HCT116 (cell line): Measurements from ENCODE around the gene RPH3AL. TPM values are rescaled to one million over a fixed set of nuclear protein-coding genes. Genes with fewer than 3 reads are reported as not detected.

Experiments used
- ATAC-seq: fragments of 200-7000 bp; cut with Tn5 transposase; 2 replicates; pipeline ENCODE4 v1.9.1; 2020; ENCODE audit warnings: mild to moderate bottlenecking, moderate library complexity
- BruUV-seq: library from RNA; stranded (reverse); fragments of 400-500 nt; replicated peaks from 2 replicates; lab custom pipeline; 2021; lab: Mats Ljungman, UMichigan
- CTCF ChIA-PET: fragments of 300-600 bp; sonication (Branson Sonifier 250); formaldehyde crosslinking; loops from one replicate; lab custom pipeline; 2021; ENCODE audit warnings: antibody characterized with exemption; lab: Charles Lee
- POLR2A ChIA-PET: fragments of 300-600, 350-600 bp; sonication (Branson Sonifier 250); formaldehyde crosslinking; loops from one replicate; lab custom pipeline; 2021; ENCODE audit warnings: antibody characterized with exemption; lab: Charles Lee
- RAD21 ChIA-PET, 2 experiments: fragments of 300-600 bp; sonication (Branson Sonifier 250); formaldehyde crosslinking; loops; one replicate each; lab custom pipeline; 2023; ENCODE audit warnings: low total read pairs in 2 of 2; ENCODE audit not compliant: uncharacterized antibody in 2 of 2, unreplicated experiment in 2 of 2, low non-redundant PET in 1 of 2; lab: Charles Lee
- DNase-seq: peaks from one replicate; pipeline ENCODE4 v3.0.0-alpha.2; 2010; ENCODE audit warnings: low read depth, low spot score
- H2AFZ ChIP-seq: fragments of 200-600 bp; shearing (Covaris generic), sonication (generic); 2 replicates; pipeline ENCODE4 v1.6.1; 2017; ENCODE audit warnings: low read depth, mixed run types, mixed read lengths, antibody characterized with exemption, low read length; ENCODE audit not compliant: poor library complexity, severe bottlenecking
- H3K27ac ChIP-seq: 2 replicates; pipeline ENCODE4 v1.5.1; 2012; ENCODE audit warnings: low read depth, low read length
- H3K27me3 ChIP-seq: fragments of 200-600 bp; sonication (generic); 2 replicates; pipeline ENCODE4 v1.6.1; 2016; ENCODE audit warnings: mixed run types, low read length, mixed read lengths; ENCODE audit not compliant: insufficient read depth
- H3K36me3 ChIP-seq, 2 experiments: fragments of 200-500 bp in 1 of 2; fragments of 200-600 bp in 1 of 2; sonication (Bioruptor generic) in 1 of 2; sonication (generic) in 1 of 2; 2 replicates each; pipeline versions ENCODE4 v1.5.1 to v1.6.1; 2014 to 2016; ENCODE audit warnings: low read length in 2 of 2, inconsistent platforms in 1 of 2, mixed read lengths in 1 of 2, mixed run types in 1 of 2; ENCODE audit not compliant: insufficient read depth in 2 of 2, control insufficient read depth in 1 of 2
- H3K4me1 ChIP-seq, 2 experiments: fragments of 200-600 bp in 1 of 2; sonication (generic) in 1 of 2; 2 replicates each; pipeline versions ENCODE4 v1.5.1 to v1.6.1; 2012 to 2017; ENCODE audit warnings: low read length in 2 of 2, inconsistent platforms in 1 of 2, mild to moderate bottlenecking in 1 of 2, mixed read lengths in 1 of 2, mixed run types in 1 of 2, moderate library complexity in 1 of 2; ENCODE audit not compliant: insufficient read depth in 2 of 2, control insufficient read depth in 1 of 2
- H3K4me2 ChIP-seq: fragments of 200-600 bp; sonication (generic); 2 replicates; pipeline ENCODE4 v1.6.1; 2017; ENCODE audit warnings: mixed run types, low read length, mixed read lengths
- H3K4me3 ChIP-seq, 2 experiments: fragments of 200-600 bp in 1 of 2; sonication (generic) in 1 of 2; replicated peaks in 1 of 2; 2 replicates each; pipeline ENCODE4 v1.5.1; 2011 to 2016; ENCODE audit warnings: low read length in 2 of 2, control low read depth in 1 of 2, low read depth in 1 of 2, mild to moderate bottlenecking in 1 of 2, mixed read lengths in 1 of 2, mixed run types in 1 of 2
- H3K79me2 ChIP-seq: fragments of 200-600 bp; sonication (generic); 2 replicates; pipeline ENCODE4 v1.6.1; 2017; ENCODE audit warnings: mild to moderate bottlenecking, mixed run types, low read length, moderate library complexity, mixed read lengths; ENCODE audit not compliant: insufficient read depth
- H3K9ac ChIP-seq: fragments of 200-600 bp; sonication (generic); 2 replicates; pipeline ENCODE4 v1.6.1; 2016; ENCODE audit warnings: low read length, mixed read lengths
- H3K9me2 ChIP-seq: fragments of 200-600 bp; sonication (generic), shearing (Covaris generic); 2 replicates; pipeline ENCODE4 v1.6.1; 2017; ENCODE audit warnings: mixed run types, mild to moderate bottlenecking, moderate library complexity; ENCODE audit not compliant: insufficient read depth
- H3K9me3 ChIP-seq, 2 experiments: fragments of 200-500 bp in 1 of 2; fragments of 200-600 bp in 1 of 2; sonication (Bioruptor generic) in 1 of 2; sonication (generic) in 1 of 2; 2 replicates each; pipeline ENCODE4 v1.6.1; 2014 to 2017; ENCODE audit warnings: low read length in 2 of 2, mixed read lengths in 2 of 2, inconsistent platforms in 1 of 2, low read depth in 1 of 2, mild to moderate bottlenecking in 1 of 2, mixed run types in 1 of 2, moderate library complexity in 1 of 2; ENCODE audit not compliant: control insufficient read depth in 1 of 2, insufficient read depth in 1 of 2
- H4K20me1 ChIP-seq: fragments of 200-600 bp; sonication (generic), shearing (Covaris generic); 2 replicates; pipeline ENCODE4 v1.6.1; 2017; ENCODE audit warnings: mixed run types, mild to moderate bottlenecking, moderate library complexity; ENCODE audit not compliant: insufficient read depth
- CBX3 ChIP-seq: IDR thresholded peaks from 2 replicates; pipeline ENCODE4 v1.6.1; 2012; ENCODE audit warnings: low read depth
- CEBPB ChIP-seq: IDR thresholded peaks from 2 replicates; pipeline ENCODE4 v1.6.1; 2012; ENCODE audit warnings: low read depth
- EGR1 ChIP-seq: IDR thresholded peaks from 2 replicates; pipeline ENCODE4 v1.6.1; 2012; ENCODE audit warnings: low read depth
- FOSL1 ChIP-seq: IDR thresholded peaks from 2 replicates; pipeline ENCODE4 v1.6.1; 2012; ENCODE audit warnings: low read depth
- POLR2A ChIP-seq: IDR thresholded peaks from 2 replicates; pipeline ENCODE4 v1.7.0; 2011; ENCODE audit warnings: borderline replicate concordance; ENCODE audit not compliant: insufficient read depth, insufficient read length; ENCODE audit errors: extremely low read depth
- POLR2AphosphoS5 ChIP-seq: IDR thresholded peaks from 2 replicates; pipeline ENCODE4 v1.6.1; 2011; ENCODE audit warnings: mild to moderate bottlenecking, low read depth, low read length, moderate library complexity
- RAD21 ChIP-seq: IDR thresholded peaks from 2 replicates; pipeline ENCODE4 v1.6.1; 2012; ENCODE audit warnings: low read depth, mild to moderate bottlenecking
- ZFX ChIP-seq: fragments of 450-650 bp; IDR thresholded peaks from 2 replicates; pipeline ENCODE4 v1.6.1; 2017
- ZNF274 ChIP-seq: fragments of 200-500 bp; sonication (Bioruptor generic); IDR thresholded peaks from 2 replicates; pipeline ENCODE4 v1.6.1; 2014; ENCODE audit warnings: mild to moderate bottlenecking, low read depth, low read length, inconsistent platforms
- intact Hi-C: fragments of 100-400 bp; cut with micrococcal nuclease; formaldehyde crosslinking; loops from 2 replicates; pipeline ENCODE4 v1.10.0; 2022
- total RNA-seq: library from RNA; stranded (reverse); gene quantifications from one replicate; pipeline ENCODE4 v1.2.1, GENCODE V29; 2021; ENCODE audit not compliant: unreplicated experiment
- TF ChIP-seq, protein P1 (sequence below): IDR thresholded peaks from 2 replicates; pipeline ENCODE4 v1.6.1; 2011; ENCODE audit warnings: mild to moderate bottlenecking, low read length, moderate library complexity; ENCODE audit not compliant: insufficient replicate concordance; ENCODE audit errors: extremely low read depth

The RPH3AL gene
- total RNA-seq, 1 experiment from 2014 or later = 17.0 TPM

DNA sequence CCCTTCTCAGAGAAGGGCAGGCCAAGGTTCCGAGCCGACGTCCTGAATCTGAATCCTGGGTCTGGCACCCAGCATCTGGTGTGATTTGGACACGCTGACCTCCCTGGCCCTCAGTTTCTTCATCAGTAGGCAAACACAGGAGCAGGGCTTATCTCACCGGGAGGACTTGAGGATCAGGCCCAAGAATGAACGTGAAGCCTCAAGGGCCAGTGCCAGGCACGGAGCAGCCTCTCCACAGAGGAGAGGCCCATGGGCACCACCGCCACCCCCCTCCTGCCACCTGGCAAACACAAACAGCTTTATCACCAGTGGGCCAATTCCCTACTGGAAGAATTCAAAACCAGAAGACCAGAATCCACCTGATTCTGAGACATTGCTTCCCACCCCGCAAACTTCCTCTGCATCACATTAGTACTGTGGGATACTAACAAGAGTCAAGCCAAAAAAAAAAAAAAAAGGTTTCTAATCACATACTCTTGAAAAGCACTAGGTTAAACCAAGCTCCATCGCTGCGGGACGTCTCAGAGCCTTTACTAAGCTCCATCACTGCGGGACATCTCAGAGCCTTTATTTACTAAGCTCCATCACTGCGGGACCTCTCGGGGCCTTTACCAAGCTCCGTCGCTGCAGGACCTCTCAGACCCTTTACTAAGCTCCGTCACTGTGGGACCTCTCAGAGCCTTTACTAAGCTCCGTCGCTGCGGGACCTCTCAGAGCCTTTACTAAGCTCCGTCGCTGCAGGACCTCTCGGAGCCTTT, 103.2 kb downstream of the RPH3AL start:
- Histone ChIP-seq H3K36me3 (no peaks in the 10 kb centered on the region), H4K20me1 (no peaks in the 10 kb centered on the region), H3K9me2 (no peaks in the 10 kb centered on the region), H3K9me3 (no peaks in the 10 kb centered on the region), H3K4me1 (no peaks in the 10 kb centered on the region), H3K79me2 (no peaks in the 10 kb centered on the region), H3K27me3 (no peaks in the 10 kb centered on the region), H3K9ac (no peak overlapping the region), H2AFZ (no peak overlapping the region), H3K4me3 (no peak overlapping the region), H3K4me2 (no peak overlapping the region), H3K27ac (no peak overlapping the region)
- ATAC-seq = no peak
- DNase-seq = no peak
- intact Hi-C loops = no loop called here
- POLR2A ChIA-PET = no interaction called here
- TF ChIP-seq FOSL1 = no peak
- TF ChIP-seq EGR1 = no peak
- TF ChIP-seq ZFX = no peak
- TF ChIP-seq POLR2AphosphoS5 = no peak
- TF ChIP-seq CEBPB = no peak
- TF ChIP-seq, protein P1, sequence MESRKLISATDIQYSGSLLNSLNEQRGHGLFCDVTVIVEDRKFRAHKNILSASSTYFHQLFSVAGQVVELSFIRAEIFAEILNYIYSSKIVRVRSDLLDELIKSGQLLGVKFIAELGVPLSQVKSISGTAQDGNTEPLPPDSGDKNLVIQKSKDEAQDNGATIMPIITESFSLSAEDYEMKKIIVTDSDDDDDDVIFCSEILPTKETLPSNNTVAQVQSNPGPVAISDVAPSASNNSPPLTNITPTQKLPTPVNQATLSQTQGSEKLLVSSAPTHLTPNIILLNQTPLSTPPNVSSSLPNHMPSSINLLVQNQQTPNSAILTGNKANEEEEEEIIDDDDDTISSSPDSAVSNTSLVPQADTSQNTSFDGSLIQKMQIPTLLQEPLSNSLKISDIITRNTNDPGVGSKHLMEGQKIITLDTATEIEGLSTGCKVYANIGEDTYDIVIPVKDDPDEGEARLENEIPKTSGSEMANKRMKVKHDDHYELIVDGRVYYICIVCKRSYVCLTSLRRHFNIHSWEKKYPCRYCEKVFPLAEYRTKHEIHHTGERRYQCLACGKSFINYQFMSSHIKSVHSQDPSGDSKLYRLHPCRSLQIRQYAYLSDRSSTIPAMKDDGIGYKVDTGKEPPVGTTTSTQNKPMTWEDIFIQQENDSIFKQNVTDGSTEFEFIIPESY = no peak
- TF ChIP-seq ZNF274 = no peak
- TF ChIP-seq POLR2A = no peak
- TF ChIP-seq RAD21 = no peak
- no peak for TF ChIP-seq CBX3
- CTCF ChIA-PET = no interaction called here
- BruUV-seq = no TSS peak
- RAD21 ChIA-PET = no interaction called here
